Adrenal gland (tissue), 12 donors: ENCODE measurements around the gene DMRTB1. TPM values are rescaled to one million over a fixed set of nuclear protein-coding genes. Genes with fewer than 3 reads are reported as not detected.

Source experiments
- DNase-seq, 7 donors: peaks; one replicate each; pipeline ENCODE4 v3.0.0-alpha.2; 2019 to 2020
- H3K27ac ChIP-seq, 5 donors: fragments of 200-600 bp; sonication (generic) in 4 of 5; 1 replicate in 3 of 5; 2 replicates in 2 of 5; pipeline versions ENCODE4 v1.5.1 to v1.8.0; 2016 to 2020; ENCODE audit warnings: mild to moderate bottlenecking in 1 of 5
- H3K27me3 ChIP-seq: fragments of 200-600 bp; 2 replicates; pipeline ENCODE4 v1.8.0; 2021
- H3K36me3 ChIP-seq, 2 donors: fragments of 200-600 bp; replicated peaks in 1 of 2; 1 replicate in 1 of 2; 2 replicates in 1 of 2; pipeline versions ENCODE4 v1.5.1 to v1.8.0; 2018 to 2022
- H3K4me1 ChIP-seq, 2 donors: fragments of 200-600 bp; replicated peaks in 1 of 2; 1 replicate in 1 of 2; 2 replicates in 1 of 2; pipeline versions ENCODE4 v1.5.1 to v1.8.0; 2018 to 2021
- H3K4me3 ChIP-seq, 4 donors: fragments of 200-600 bp; sonication (generic) in 3 of 4; one replicate each; pipeline ENCODE4 v1.5.1; 2016 to 2018
- H3K9me3 ChIP-seq, 3 donors: fragments of 200-600 bp; sonication (generic) in 1 of 3; replicated peaks in 1 of 3; 1 replicate in 2 of 3; 2 replicates in 1 of 3; pipeline versions ENCODE4 v1.5.1 to v1.8.0; 2016 to 2021
- CTCF ChIP-seq, 6 experiments: fragments of 450-650 bp in 4 of 6; fragments of 200-600 bp in 2 of 6; sonication (generic) in 1 of 6; IDR thresholded peaks; 1 replicate in 5 of 6; 2 replicates in 1 of 6; pipeline versions ENCODE4 v1.5.1 to v1.8.0; 2016 to 2021; ENCODE audit warnings: antibody characterized with exemption in 6 of 6, mild to moderate bottlenecking in 2 of 6, moderate library complexity in 1 of 6
- POLR2A ChIP-seq, 2 donors: fragments of 450-650 bp; IDR thresholded peaks; one replicate each; pipeline ENCODE4 v1.6.1; 2017; ENCODE audit warnings: antibody characterized with exemption in 2 of 2, mild to moderate bottlenecking in 2 of 2, moderate library complexity in 1 of 2
- WGBS, 4 donors: extraction: QIAGEN DNeasy Blood & Tissue Kit in 2 of 4; methylation state at CpG; one replicate each; pipeline versions ENCODE4 v1.1.5 to v1.1.7; 2013 to 2017; 5-methylcytosine and 5-hydroxymethylcytosine counted together
- intact Hi-C, 2 donors: fragments of 100-400 bp; cut with DNase I; formaldehyde crosslinking; loops; one replicate each; pipeline versions ENCODE4 v1.14.1 to v1.15.0; 2022 to 2023
- polyA plus RNA-seq, 3 donors: library from polyadenylated mRNA; stranded (reverse); fragments of 200-250 nt in 2 of 3; fragments of 350-450 nt in 1 of 3; fragmentation: Illumina TruSeq in 1 of 3; extraction: RNeasy Lipid Tissue Mini Kit (QIAGEN cat#74804) in 1 of 3; gene quantifications; one replicate each; pipeline ENCODE4 v1.2.3, GENCODE V29; 2013 to 2014
- total RNA-seq, 9 donors: library from RNA; depleted of rRNA in 4 of 9; stranded (reverse); fragments of >200 nt in 4 of 9; fragments of 120-200 nt in 1 of 9; fragmentation: NEBNext Ultra II Directional in 1 of 9; extraction: Animal tissue kit (Norgen Biotek cat#: 25700) in 1 of 9; gene quantifications; one replicate each; pipeline versions ENCODE4 v1.1.0 to v1.2.4, GENCODE V29; 2013 to 2023
- donor health status: healthy with polysubstance abuse.
- donor health status: Bipolar disorder and iron deficiency.
- donor health status: DM: yes; HTN: yes; CAD: no.
- donor health status: DM: no; HTN: no; CAD: no.
- donor health status: DM: no; HTN: no; CAD: no.
- donor health status: DM: yes; HTN: yes; CAD: no.

The DMRTB1 gene
- total and polyA plus RNA-seq, 12 donors: not detected

DNA sequence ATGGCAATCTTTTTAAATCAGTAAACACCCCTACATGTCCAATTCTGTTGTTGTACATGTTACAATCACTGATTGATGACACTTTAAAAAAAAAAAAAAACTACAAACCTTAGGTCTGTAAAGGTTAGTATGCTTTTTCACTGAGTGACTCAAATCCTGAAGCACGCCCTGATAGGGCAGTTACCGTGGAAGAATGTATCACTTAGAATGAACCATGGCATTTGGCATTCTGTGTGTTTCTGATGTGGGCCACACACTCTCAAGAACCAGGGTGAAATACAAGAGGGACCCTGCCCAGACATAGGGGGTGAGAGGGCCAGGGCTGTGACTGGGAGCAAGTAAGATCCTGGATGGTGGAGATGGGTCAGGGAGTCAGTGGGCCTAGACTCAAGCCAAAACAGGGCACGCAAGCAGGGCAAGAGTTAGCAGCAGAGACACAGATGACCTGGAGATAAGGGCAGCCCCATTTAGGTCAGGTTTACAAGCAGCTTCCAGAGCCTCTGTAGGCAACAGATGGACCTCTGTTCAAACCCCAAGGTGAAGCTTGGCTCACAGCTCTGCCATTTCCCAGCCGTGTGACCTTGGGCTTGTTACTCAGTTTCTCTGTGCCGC lies 47.6 kb upstream of the DMRTB1 start:
- intact Hi-C loops: no loop called here
- H3K4me1 ChIP-seq: no peaks in the 10 kb centered on the region

DNA sequence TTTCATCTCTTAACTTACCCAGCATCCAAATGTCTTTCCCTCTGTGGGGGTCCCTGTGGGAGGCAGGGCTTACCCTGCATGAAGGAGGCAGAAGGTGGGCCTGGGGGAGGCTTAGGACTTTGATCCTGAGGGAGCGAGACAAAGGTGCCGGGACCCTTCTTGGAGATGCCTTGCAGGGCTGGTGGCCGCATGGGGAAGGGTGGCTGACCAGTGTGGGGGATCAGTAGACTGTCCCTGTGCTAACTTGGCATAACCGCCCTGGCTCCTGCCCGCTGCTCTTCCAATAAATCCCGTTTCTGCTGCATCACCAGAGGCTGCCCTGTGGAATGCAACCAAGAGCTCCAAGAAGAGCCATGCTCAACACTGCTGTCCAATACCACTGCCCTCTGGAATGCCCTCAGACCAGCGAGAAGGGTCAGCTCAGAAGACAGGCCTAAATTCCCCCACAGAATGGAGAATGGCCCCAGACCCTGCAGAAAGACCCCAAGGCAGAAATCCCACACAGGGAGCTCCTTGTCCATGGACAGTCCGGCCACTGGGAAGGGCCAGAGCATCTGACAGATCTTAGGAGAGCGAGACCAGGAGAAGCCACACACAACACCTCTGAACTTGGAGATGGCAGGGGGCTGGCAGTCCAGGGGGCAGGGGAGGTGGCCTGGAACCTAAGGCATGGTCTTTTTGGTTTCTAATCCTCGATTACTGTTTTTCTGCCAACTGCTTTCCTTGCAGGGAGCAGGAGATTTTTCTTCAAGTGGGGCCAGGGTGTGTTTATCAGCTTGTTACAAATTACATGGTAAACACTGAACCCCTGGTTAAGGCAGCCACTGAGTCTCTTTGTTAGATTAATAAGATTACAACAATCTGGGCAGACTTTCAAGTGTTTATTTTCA lies 46.7 kb upstream of the DMRTB1 start:
- WGBS, 4 donors: 84 to 89% (median 88%) methylated on average over 5 to 10 of the region's 10 CpGs
- DNase-seq: no peak
- no peaks in the 10 kb centered on the region for H3K9me3 ChIP-seq
- TF ChIP-seq CTCF (IDR thresholded peaks at IDR 0.05) (no peak), POLR2A (IDR thresholded peaks at IDR 0.05) (no peak)
- no peak overlapping the region for H3K4me3 ChIP-seq
- H3K4me1 ChIP-seq: no peaks in the 10 kb centered on the region
- intact Hi-C loops: no loop called here
- peaks cover 5% of the 10 kb centered on the region for H3K27me3 ChIP-seq
- no peak overlapping the region for H3K27ac ChIP-seq
- no peaks in the 10 kb centered on the region for H3K36me3 ChIP-seq

More for the DNA sequence above, 47.6 kb upstream of the DMRTB1 start:
- 75 to 84% (median 79%) methylated on average over 5 of the region's 5 CpGs for WGBS, 4 donors
- no peak overlapping the region for H3K27ac ChIP-seq
- H3K9me3 ChIP-seq: no peaks in the 10 kb centered on the region
- no peaks in the 10 kb centered on the region for H3K36me3 ChIP-seq
- no peak overlapping the region for H3K4me3 ChIP-seq
- TF ChIP-seq CTCF (IDR thresholded peaks at IDR 0.05): no peak
- TF ChIP-seq POLR2A (IDR thresholded peaks at IDR 0.05): no peak
- DNase-seq: no peak
- H3K27me3 ChIP-seq: peaks cover 5% of the 10 kb centered on the region

DNA sequence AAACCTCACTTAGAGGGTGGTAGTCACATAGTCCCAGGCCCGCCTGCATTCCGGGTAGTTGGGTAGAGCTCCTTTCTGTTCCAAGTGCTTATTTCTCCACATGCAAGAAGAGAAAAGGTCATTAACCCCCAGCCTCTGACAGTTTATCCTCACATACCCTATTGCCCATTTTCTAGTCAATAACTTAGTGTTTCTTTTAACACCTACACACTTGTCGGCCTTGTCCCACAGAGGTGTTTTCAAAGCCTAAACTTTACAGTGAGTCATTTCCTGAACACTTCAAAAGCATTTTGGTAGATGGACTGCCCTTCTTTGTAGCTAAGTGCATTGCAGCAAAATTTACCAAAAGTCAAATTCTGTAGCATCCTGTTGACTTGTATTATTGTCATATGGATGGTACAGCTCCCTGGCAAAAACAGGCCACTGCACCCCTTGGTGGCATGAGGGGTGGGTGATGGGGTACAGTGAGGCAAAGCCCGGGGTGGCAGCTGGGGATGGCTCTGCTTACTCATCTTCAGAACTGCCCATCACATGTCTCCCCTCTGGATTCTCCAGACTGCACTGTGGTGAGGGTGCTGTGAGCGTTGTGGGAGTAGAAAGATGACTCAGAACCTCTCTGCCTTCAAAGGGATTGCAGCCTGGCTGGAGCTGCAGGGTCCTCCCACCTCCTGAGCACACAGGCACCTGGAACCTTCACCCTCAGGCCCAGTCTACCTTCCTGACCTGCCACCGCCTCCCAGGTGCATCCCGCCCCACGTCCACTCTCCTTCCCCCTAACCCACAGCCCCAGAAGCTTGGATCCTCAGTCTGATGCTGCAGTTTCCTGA lies 45.8 kb upstream of the DMRTB1 start:
- no peaks in the 10 kb centered on the region for H3K9me3 ChIP-seq
- no peak overlapping the region for H3K4me3 ChIP-seq
- WGBS, 4 donors: 75 to 83% (median 79%) methylated on average over 8 of the region's 8 CpGs
- intact Hi-C loops: no loop called here
- no peaks in the 10 kb centered on the region for H3K36me3 ChIP-seq
- peaks cover 11% of the 10 kb centered on the region for H3K27me3 ChIP-seq
- no peaks in the 10 kb centered on the region for H3K4me1 ChIP-seq
- TF ChIP-seq POLR2A (IDR thresholded peaks at IDR 0.05) (no peak), CTCF (IDR thresholded peaks at IDR 0.05) (no peak)
- no peak for DNase-seq
- no peak overlapping the region for H3K27ac ChIP-seq

- no peak for DNase-seq
- Histone ChIP-seq H3K27me3 (peaks cover 15% of the 10 kb centered on the region), H3K4me3 (no peak overlapping the region), H3K27ac (no peak overlapping the region), H3K4me1 (no peaks in the 10 kb centered on the region), H3K36me3 (no peaks in the 10 kb centered on the region), H3K9me3 (no peaks in the 10 kb centered on the region)
- WGBS, 4 donors: 82 to 94% (median 87%) methylated on average over 4 of the region's 4 CpGs
- intact Hi-C loops: no loop called here
- TF ChIP-seq CTCF (IDR thresholded peaks at IDR 0.05) (no peak), POLR2A (IDR thresholded peaks at IDR 0.05) (no peak)
These were observed 44.6 kb upstream of the DMRTB1 start for GRCh38 chr1:53414632-53415031.
